Measurements from ENCODE around the gene SDK1. TPM values are rescaled to one million over a fixed set of nuclear protein-coding genes. Genes with fewer than 3 reads are reported as not detected.

SDK1 gene
- total and polyA plus RNA-seq, 2 experiments from 2014 or later: 2.1 to 10.0 TPM

- no peaks in the 10 kb centered on the region for H3K27me3 ChIP-seq (ENCODE audit: insufficient read depth)
- H3K4me1 ChIP-seq (ENCODE audit: insufficient read depth): no peaks in the 10 kb centered on the region
- Mint-ChIP-seq H3K27ac (no peak overlapping the region), H3K36me3 (ENCODE audit: low read depth) (no peaks in the 10 kb centered on the region), H3K9me3 (peaks cover 11% of the 10 kb centered on the region; the same call in 2 of the 3 replicates), H3K4me3 (no peak overlapping the region), H3K27me3 (ENCODE audit: insufficient read depth, low read depth, poor library complexity) (peaks cover 3% of the 10 kb centered on the region), H3K4me1 (peaks cover 10% of the 10 kb centered on the region)
- no peak overlapping the region for H3K27ac ChIP-seq (ENCODE audit: low read depth)
- ATAC-seq (no peak), DNase-seq (ENCODE audit: low spot score) (no peak)
- H3F3A ChIP-seq (replicated peaks; ENCODE audit: low read depth): no peaks in the 10 kb centered on the region
- H3K4me2 ChIP-seq: no peak overlapping the region
- TF ChIP-seq CTCF (conservative IDR thresholded peaks at IDR 0.05; ENCODE audit: low read depth in 2 of 2) (no peak), NANOG (IDR thresholded peaks at IDR 0.05; ENCODE audit: borderline replicate concordance) (no peak), CREB1 (CRISPR knock-in tag; IDR thresholded peaks at IDR 0.05; ENCODE audit: low read depth) (no peak)
- no peaks in the 10 kb centered on the region for H3K36me3 ChIP-seq (ENCODE audit: insufficient read depth)
- H3K79me2 ChIP-seq (replicated peaks; ENCODE audit: insufficient read depth): no peaks in the 10 kb centered on the region
- H3K4me3 ChIP-seq: no peak overlapping the region
- H2AFZ ChIP-seq: no peak overlapping the region
- no peaks in the 10 kb centered on the region for H3K9me2 ChIP-seq (ENCODE audit: insufficient read depth)
- no peaks in the 10 kb centered on the region for H4K20me1 ChIP-seq (replicated peaks; ENCODE audit: insufficient read depth)
Observed at GRCh38 chr7:4269086-4269485, 968.0 kb downstream of the SDK1 start.

- peaks cover 3% of the 10 kb centered on the region for H3K27me3 Mint-ChIP-seq (ENCODE audit: insufficient read depth, low read depth, poor library complexity)
- Histone ChIP-seq H2AFZ (no peak overlapping the region), H3F3A (replicated peaks; ENCODE audit: low read depth) (no peaks in the 10 kb centered on the region), H3K9me2 (ENCODE audit: insufficient read depth) (no peaks in the 10 kb centered on the region), H3K27me3 (ENCODE audit: insufficient read depth) (no peaks in the 10 kb centered on the region), H3K4me3 (no peak overlapping the region), H4K20me1 (replicated peaks; ENCODE audit: insufficient read depth) (no peaks in the 10 kb centered on the region), H3K79me2 (replicated peaks; ENCODE audit: insufficient read depth) (no peaks in the 10 kb centered on the region), H3K36me3 (ENCODE audit: insufficient read depth) (no peaks in the 10 kb centered on the region), H3K4me1 (ENCODE audit: insufficient read depth) (no peaks in the 10 kb centered on the region), H3K4me2 (no peak overlapping the region), H3K27ac (ENCODE audit: low read depth) (no peak overlapping the region)
- ATAC-seq: no peak
- no peak for TF ChIP-seq STAT1 (IDR thresholded peaks at IDR 0.05; ENCODE audit: unreplicated experiment)
- H3K4me3 Mint-ChIP-seq: no peak overlapping the region
- DNase-seq (ENCODE audit: low spot score): no peak
- peaks cover 13% of the 10 kb centered on the region for H3K9me3 Mint-ChIP-seq
- H3K4me1 Mint-ChIP-seq: peaks cover 10% of the 10 kb centered on the region
- H3K36me3 Mint-ChIP-seq (ENCODE audit: low read depth): peaks cover 3% of the 10 kb centered on the region; the same call in 1 of the 3 replicates
- no peak overlapping the region for H3K27ac Mint-ChIP-seq
Observed at GRCh38 chr7:4269746-4270145, 968.7 kb downstream of the SDK1 start.

GRCh38 chr7:4270268-4270667 is 969.2 kb downstream of the SDK1 start:
- TF ChIP-seq POLR2AphosphoS5 (IDR thresholded peaks at IDR 0.05; ENCODE audit: low read depth): no peak
- no peak for TF ChIP-seq CTCF (conservative IDR thresholded peaks at IDR 0.05; ENCODE audit: low read depth in 2 of 2)
- no peaks in the 10 kb centered on the region for H3K4me1 ChIP-seq (ENCODE audit: insufficient read depth)
- Mint-ChIP-seq H3K27me3 (ENCODE audit: insufficient read depth, low read depth, poor library complexity) (peaks cover 3% of the 10 kb centered on the region), H3K27ac (no peak overlapping the region), H3K9me3 (peaks cover 18% of the 10 kb centered on the region), H3K4me3 (no peak overlapping the region), H3K36me3 (ENCODE audit: low read depth) (peaks cover 4% of the 10 kb centered on the region; the same call in 1 of the 3 replicates), H3K4me1 (peaks cover 10% of the 10 kb centered on the region)
- no peaks in the 10 kb centered on the region for H3K27me3 ChIP-seq (ENCODE audit: insufficient read depth)
- no peak overlapping the region for H3K4me2 ChIP-seq
- no peaks in the 10 kb centered on the region for H3K79me2 ChIP-seq (replicated peaks; ENCODE audit: insufficient read depth)
- no peaks in the 10 kb centered on the region for H3K9me2 ChIP-seq (ENCODE audit: insufficient read depth)
- no peaks in the 10 kb centered on the region for H3F3A ChIP-seq (replicated peaks; ENCODE audit: low read depth)
- no peak overlapping the region for H2AFZ ChIP-seq
- ATAC-seq (no peak), DNase-seq (ENCODE audit: low spot score) (no peak)
- no peaks in the 10 kb centered on the region for H4K20me1 ChIP-seq (replicated peaks; ENCODE audit: insufficient read depth)
- no peaks in the 10 kb centered on the region for H3K36me3 ChIP-seq (ENCODE audit: insufficient read depth)
- no peak overlapping the region for H3K27ac ChIP-seq (ENCODE audit: low read depth)
- no peak overlapping the region for H3K4me3 ChIP-seq

All from GM23338 (cell line).